ENCODE data around the gene XPR1.

DNA sequence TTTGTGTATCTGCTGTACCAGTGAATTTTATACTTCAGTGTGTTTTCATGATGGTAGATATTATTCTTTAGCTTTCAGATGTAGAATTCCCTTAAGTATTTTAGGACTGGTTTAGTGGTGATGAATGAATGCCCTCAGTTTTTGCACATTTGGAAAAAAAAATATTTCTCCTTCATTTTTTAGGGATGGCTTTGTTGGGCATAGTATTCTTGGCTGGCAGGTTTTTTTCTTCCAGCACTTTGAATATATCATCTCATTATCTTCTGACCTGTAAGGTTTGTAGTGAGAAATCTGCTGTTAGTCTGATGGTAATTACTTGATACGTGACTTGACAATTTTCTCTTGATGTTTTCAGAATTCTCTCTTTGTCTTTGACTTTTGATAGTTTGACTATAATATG, 66.8 kb downstream of the XPR1 start:
- TF ChIP-seq CTCF (IDR thresholded peaks at IDR 0.05) (no peak), POLR2A (IDR thresholded peaks at IDR 0.05) (no peak)

Measured in gastroesophageal sphincter (tissue), 3 donors.